RWPE1 (cell line): ENCODE data around the gene HNRNPU.

ENCODE experiments used
- CTCF ChIA-PET: fragments of 350-600 bp; sonication (Branson Sonifier 250); formaldehyde crosslinking; extraction: SDS; loops from one replicate; lab custom pipeline; 2021; lab: Yijun Ruan, JAX
- POLR2A ChIA-PET: fragments of 400-600 bp; formaldehyde crosslinking; extraction: SDS; loops from one replicate; lab custom pipeline; 2020; ENCODE audit warnings: antibody characterized with exemption; ENCODE audit not compliant: low non-redundant PET; lab: Yijun Ruan, JAX
- DNase-seq: peaks from one replicate; pipeline ENCODE4 v3.0.0; 2012; ENCODE audit warnings: low spot score
- H3K27ac ChIP-seq: fragments of 450-650 bp; 2 replicates; pipeline ENCODE4 v1.5.1; 2017
- TF ChIP-seq, protein P1 (sequence below): fragments of 450-650 bp; conservative IDR thresholded peaks from 2 replicates; pipeline ENCODE4 v1.5.1; 2017; ENCODE audit warnings: low read depth, mild to moderate bottlenecking

HNRNPU gene

DNA sequence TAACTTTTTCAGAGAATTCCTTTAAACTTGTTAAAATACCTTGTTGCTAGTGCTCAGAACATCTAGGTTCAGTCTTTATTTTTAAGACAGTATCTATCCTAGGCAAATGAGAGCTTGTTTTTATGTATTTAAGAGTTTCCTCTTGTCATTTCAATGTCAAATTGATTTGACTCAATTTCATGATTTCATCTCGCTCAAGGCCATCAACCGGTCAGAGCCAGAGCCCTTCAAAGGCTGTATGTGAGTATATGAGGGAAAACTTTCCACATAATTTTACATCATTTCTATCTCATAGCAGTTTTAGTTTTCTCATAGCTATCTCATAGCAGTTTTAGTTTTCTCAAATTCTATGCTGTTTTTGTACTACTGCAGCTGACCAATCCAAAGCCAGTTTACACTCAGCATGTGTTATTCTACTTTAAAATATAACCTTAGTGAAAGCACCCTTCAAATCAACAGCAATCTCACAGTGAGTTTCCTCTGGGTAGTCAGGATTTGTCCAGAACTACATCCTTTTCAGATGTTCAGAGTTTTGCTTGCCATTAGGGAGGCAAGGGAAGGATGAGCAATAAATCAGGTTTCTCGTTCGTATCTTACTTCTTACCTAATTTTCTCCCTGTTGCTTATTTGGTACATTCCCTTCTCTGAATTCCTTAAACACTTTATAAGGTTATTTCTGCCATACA lies 12.7 kb downstream of the HNRNPU start:
- no peak for DNase-seq
- CTCF ChIA-PET, result no interaction called here
- H3K27ac ChIP-seq, result no peak overlapping the region
- TF ChIP-seq, protein P1, sequence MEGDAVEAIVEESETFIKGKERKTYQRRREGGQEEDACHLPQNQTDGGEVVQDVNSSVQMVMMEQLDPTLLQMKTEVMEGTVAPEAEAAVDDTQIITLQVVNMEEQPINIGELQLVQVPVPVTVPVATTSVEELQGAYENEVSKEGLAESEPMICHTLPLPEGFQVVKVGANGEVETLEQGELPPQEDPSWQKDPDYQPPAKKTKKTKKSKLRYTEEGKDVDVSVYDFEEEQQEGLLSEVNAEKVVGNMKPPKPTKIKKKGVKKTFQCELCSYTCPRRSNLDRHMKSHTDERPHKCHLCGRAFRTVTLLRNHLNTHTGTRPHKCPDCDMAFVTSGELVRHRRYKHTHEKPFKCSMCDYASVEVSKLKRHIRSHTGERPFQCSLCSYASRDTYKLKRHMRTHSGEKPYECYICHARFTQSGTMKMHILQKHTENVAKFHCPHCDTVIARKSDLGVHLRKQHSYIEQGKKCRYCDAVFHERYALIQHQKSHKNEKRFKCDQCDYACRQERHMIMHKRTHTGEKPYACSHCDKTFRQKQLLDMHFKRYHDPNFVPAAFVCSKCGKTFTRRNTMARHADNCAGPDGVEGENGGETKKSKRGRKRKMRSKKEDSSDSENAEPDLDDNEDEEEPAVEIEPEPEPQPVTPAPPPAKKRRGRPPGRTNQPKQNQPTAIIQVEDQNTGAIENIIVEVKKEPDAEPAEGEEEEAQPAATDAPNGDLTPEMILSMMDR, result no peak
- POLR2A ChIA-PET, result no interaction called here

DNA sequence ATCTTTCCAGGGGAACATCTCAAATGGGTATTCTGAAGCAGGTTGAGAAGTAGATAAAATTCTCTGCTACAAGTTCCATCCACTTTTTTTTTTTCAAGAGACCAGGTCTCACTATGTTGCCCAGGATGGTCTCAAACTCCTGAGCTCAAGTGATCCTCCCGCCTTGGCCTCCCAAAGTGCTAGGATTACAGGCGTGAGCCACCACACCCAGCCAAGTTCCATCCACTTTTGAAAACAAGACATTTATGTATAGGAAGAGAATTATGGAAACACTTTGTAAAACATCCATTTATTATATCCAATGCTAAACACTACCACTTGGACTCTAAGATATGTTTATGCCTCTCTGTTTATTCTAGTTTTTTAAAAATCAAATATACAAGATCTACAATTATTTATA lies 13.4 kb downstream of the HNRNPU start:
- H3K27ac ChIP-seq, result no peak overlapping the region
- TF ChIP-seq, protein P1, result no peak
- DNase-seq, result no peak
- ChIA-PET CTCF (interaction anchor here (0.6 kb wide), 2 partner anchors 27 to 175 kb away, joined by 4 to 6 read pairs; no protein-coding TSS in a partner anchor), POLR2A (no interaction called here)

DNA sequence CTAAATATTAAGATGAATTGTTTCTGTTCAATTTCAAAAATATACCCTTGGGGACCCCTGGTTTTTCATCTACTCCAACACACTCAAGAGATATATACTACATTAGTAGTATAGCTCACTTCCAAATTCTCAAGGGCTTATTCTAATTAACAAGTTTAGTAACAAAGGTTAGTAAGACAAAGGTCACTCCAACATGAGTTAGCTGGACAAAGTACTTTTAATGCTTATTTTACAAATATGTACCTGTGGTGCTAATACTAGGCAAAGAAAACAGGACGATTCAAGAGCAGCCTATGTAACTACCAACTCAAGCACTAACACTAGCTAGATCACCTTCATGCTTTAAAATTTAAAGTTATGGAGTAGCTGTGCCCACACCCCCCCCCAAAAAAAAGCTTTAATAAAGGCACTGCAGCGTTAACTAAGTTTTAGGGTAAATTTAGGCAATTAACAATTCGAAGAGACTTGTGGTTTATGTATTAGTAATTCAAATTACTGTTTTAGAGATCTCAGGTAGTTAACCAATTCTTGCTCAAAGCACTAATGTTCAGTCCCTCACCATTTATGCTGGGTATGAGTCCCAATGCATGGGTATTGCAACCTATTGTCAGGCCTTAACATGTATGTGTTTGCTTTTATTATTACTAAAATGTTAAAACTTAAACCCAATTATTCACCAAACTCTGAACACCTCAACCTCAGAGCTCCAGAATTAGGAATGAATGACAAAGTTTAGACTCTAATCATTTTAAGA lies 14.1 kb downstream of the HNRNPU start:
- CTCF ChIA-PET, result interaction anchor here (0.6 kb wide), 3 partner anchors 27 to 176 kb away, joined by 4 to 6 read pairs (median 5); no protein-coding TSS in a partner anchor
- TF ChIP-seq, protein P1, result no peak
- POLR2A ChIA-PET, result no interaction called here

DNA sequence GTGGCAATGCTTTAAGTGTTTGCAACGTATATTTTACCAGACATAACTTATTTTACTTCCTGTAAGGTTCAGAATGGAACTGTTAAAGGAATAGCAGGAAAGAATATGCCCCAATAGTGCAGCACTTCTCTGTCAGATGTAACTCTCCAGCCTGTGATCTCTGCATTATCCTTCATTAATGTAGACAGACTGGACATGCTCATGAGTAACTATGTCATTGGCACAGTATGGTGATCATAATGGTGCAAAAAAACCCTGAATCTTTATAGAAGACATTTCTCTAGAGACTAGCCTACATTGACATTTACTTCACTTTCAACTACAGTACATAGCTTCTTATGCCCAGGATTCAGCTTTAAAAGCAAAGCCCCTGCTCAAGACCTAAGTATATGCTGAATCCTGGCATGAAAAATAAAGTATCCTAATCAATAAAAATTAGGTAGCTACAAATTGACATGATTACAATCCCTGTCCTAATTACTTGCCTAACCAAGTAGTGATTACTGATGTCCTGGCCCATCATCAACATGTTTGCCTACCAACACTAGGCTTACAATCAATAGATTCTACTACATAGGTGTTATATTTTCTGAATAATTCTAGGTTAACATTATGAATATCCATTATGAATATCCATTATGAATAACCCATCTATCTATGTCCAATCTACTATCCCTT lies 15.0 kb downstream of the HNRNPU start:
- TF ChIP-seq, protein P1, result no peak
- no peak overlapping the region for H3K27ac ChIP-seq
- POLR2A ChIA-PET, result no interaction called here
- no peak for DNase-seq
- CTCF ChIA-PET, result interaction anchor here (0.6 kb wide), 1 partner anchor 49 kb away, joined by 5 read pairs; no protein-coding TSS in a partner anchor

More for the DNA sequence above, 14.1 kb downstream of the HNRNPU start:
- no peak overlapping the region for H3K27ac ChIP-seq
- no peak for DNase-seq

DNA sequence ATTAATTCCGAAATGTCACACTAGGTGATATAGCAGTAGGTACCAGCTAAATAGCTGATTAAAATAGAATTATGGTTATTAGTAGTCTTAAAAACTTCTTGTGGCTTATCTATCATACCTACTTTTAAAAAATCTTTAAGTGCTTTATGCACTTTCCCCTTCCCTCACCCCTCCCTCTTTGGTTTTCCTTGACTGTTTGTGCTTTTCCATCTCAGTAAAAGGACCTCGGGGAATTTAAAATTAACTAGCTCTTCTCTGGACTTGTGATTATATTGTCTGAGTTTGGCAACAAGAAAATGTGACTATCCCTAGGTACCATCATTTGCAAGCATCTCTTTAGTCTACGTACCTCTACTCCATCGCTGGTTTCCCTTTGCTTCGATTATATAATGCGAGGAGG lies 17.7 kb downstream of the HNRNPU start:
- DNase-seq, result no peak
- ChIA-PET POLR2A (no interaction called here), CTCF (interaction anchor here (0.7 to 1.5 kb wide), 2 partner anchors 10 to 18 kb away, joined by 3 to 5 read pairs; partner anchors contain the start of gene HNRNPU)
- TF ChIP-seq, protein P1, result no peak
- H3K27ac ChIP-seq, result no peak overlapping the region
